Measurements from ENCODE around the gene TRPM2. TPM values are rescaled to one million over a fixed set of nuclear protein-coding genes. Genes with fewer than 3 reads are reported as not detected.

TRPM2 gene
- total and polyA plus RNA-seq, 7 experiments from 2014 or later, result 1.2 to 29.6 (median 2.0) TPM

DNA sequence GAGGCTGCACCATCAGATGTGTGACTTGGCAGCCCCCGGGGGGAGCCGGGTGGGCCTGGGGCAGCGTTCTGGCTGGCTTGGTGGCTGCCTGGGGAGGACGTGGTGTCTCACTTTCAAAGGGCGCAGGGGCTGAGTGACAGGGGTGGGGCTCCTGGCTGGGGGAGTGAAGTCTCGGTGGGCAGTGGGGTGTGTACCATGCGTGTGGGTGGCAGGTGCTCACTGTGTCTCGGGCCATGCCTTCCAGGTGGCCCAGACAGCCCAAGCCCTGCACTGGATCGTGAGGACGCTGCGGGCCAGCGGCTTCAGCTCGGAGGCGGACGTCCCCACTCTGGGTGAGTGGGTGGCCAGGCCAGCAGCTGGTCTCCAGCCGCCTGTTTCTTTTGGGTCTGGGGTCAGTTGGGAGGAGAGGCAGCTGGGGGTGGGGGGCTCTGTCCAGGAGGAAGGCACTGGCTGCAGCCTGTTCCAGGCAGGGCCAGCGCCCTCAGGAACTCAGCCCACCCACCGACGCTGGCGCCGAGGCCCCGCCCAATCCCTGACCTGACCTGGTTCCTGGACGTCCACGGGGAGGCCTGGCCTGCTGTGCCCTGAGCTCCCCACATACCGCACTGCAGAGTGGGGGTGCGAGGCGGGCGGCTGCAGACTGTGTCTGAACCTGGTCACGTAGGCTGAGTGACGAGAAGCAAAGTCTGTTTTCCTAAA lies 71.3 kb downstream of the TRPM2 start:
- H3K27ac Mint-ChIP-seq, result no peak overlapping the region
- intact Hi-C loops (cut with micrococcal nuclease), result loop anchor here in 1 of 2 donors (10.0 kb wide), 1 partner anchor 90 kb away; the partner anchor contains the start of gene CFAP410
- ATAC-seq (no peak), DNase-seq (no peak)
- H3K4me3 ChIP-seq (ENCODE audit: low read length), result no peak overlapping the region
- no peaks in the 10 kb centered on the region for H3K36me3 ChIP-seq (ENCODE audit: control insufficient read depth in 2 of 3, insufficient read depth in 3 of 3, low read length in 3 of 3)
- peaks cover 0 to 17% (median under 1%) of the 10 kb centered on the region in 5 donors for H3K36me3 Mint-ChIP-seq
- H3K9me3 Mint-ChIP-seq, result peaks cover 0 to 9% (median 3%) of the 10 kb centered on the region in 11 donors
- POLR2A ChIA-PET, result no interaction called here
- H3K9me3 ChIP-seq (ENCODE audit: control insufficient read depth in 2 of 3, low read length in 3 of 3), result peaks cover 0 to 1% (median 1%) of the 10 kb centered on the region in 3 experiments
- no peaks in the 10 kb centered on the region for H3K4me1 ChIP-seq (ENCODE audit: control insufficient read depth in 2 of 2, insufficient read depth in 2 of 2, low read length in 2 of 2)
- no peak overlapping the region for H3K27ac ChIP-seq (ENCODE audit: low read depth, low read length)
- H3K4me3 Mint-ChIP-seq, result no peak overlapping the region
- CTCF ChIA-PET, result no interaction called here
- no peaks in the 10 kb centered on the region for H3K27me3 ChIP-seq (ENCODE audit: control insufficient read depth in 2 of 2, insufficient read depth in 2 of 2, low read length in 2 of 2)
- H3K4me1 Mint-ChIP-seq, result peaks cover 0 to 6% (median 0%) of the 10 kb centered on the region in 7 donors
- no peaks in the 10 kb centered on the region for H3K27me3 Mint-ChIP-seq

DNA sequence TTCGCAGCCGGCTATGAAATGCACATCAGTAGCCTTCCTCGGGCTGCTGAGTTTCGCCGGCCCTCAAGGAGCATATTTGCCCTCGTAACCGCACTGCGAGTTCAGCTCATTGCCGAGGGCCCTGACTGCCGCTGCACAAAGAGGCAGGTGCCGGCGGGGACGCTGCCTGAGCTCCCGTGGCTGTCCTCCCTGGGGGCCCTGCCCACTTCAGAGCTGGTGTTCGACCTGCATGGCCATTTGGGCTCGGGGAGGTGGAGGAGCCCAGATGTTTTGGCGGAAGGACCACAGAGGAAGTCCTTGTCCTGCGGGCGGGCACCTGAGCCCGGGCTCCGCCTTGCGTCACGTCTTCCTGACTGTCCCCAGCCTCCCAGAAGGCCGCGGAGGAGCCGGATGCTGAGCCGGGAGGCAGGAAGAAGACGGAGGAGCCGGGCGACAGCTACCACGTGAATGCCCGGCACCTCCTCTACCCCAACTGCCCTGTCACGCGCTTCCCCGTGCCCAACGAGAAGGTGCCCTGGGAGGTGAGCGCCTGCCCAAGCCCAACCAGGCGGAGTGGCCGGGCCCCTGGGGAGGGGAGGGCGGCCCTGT lies 72.0 kb downstream of the TRPM2 start:
- ChIA-PET CTCF (no interaction called here), POLR2A (no interaction called here)
- Histone ChIP-seq H3K4me3 (ENCODE audit: low read length) (no peak overlapping the region), H3K27ac (ENCODE audit: low read depth, low read length) (no peak overlapping the region), H3K4me1 (ENCODE audit: control insufficient read depth in 2 of 2, insufficient read depth in 2 of 2, low read length in 2 of 2) (no peaks in the 10 kb centered on the region), H3K27me3 (ENCODE audit: control insufficient read depth in 2 of 2, insufficient read depth in 2 of 2, low read length in 2 of 2) (no peaks in the 10 kb centered on the region), H3K9me3 (ENCODE audit: control insufficient read depth in 2 of 3, low read length in 3 of 3) (peaks cover 0 to 6% (median 5%) of the 10 kb centered on the region in 3 experiments), H3K36me3 (ENCODE audit: control insufficient read depth in 2 of 3, insufficient read depth in 3 of 3, low read length in 3 of 3) (no peaks in the 10 kb centered on the region)
- peaks cover 0 to 15% (median 4%) of the 10 kb centered on the region in 5 donors for H3K36me3 Mint-ChIP-seq
- no peak for ATAC-seq
- H3K9me3 Mint-ChIP-seq, result peaks cover 0 to 14% (median 8%) of the 10 kb centered on the region in 11 donors
- intact Hi-C loops (cut with micrococcal nuclease), result loop anchor here in 1 of 2 donors (10.0 kb wide), 1 partner anchor 91 kb away; the partner anchor contains the start of gene CFAP410
- DNase-seq, result no peak
- H3K27ac Mint-ChIP-seq, result no peak overlapping the region
- H3K4me3 Mint-ChIP-seq, result peak overlapping the region in 1 of 10 donors; percentile 8
- peaks cover 0 to 6% (median 0%) of the 10 kb centered on the region in 7 donors for H3K4me1 Mint-ChIP-seq
- H3K27me3 Mint-ChIP-seq, result no peaks in the 10 kb centered on the region

DNA sequence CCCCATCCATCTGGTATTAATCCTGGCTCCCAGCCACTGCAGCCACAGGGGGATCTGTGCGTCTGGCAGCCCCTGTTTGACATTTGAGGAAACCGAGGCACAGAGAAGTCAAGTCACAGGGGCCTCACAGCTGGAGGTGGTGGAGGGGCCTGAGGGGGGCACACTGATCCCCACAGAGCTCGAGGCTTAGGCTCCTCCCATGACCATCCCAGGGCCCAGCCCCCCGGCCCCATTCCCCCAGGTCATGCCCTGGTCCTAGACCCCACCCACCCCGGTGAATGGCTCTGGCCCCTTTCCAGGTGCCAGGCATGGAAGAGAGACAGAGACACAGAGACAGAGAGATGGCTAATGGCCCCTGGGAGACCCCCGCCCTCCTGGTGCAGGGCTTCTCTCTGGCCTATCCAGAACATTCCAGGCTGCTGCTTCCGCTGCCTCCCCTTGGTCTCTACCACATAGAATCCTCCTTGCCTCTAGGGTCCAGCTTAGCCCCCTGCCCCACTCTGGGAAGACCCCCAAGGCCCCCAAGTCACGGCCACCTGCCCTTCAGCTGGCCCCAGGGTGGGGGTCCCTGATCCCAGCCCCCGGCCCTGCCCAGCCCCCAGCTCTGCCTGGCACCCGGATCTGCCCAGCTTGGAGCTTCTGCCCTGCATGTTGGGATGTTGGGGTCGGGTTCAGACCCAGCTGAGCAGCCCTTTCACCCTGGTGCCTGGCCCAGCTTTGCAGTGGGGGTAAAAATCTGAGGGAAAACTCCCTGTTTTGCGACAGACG lies 72.7 kb downstream of the TRPM2 start:
- Histone ChIP-seq H3K4me3 (ENCODE audit: low read length) (no peak overlapping the region), H3K27ac (ENCODE audit: low read depth, low read length) (no peak overlapping the region), H3K4me1 (ENCODE audit: control insufficient read depth in 2 of 2, insufficient read depth in 2 of 2, low read length in 2 of 2) (no peaks in the 10 kb centered on the region), H3K27me3 (ENCODE audit: control insufficient read depth in 2 of 2, insufficient read depth in 2 of 2, low read length in 2 of 2) (no peaks in the 10 kb centered on the region), H3K36me3 (ENCODE audit: control insufficient read depth in 2 of 3, insufficient read depth in 3 of 3, low read length in 3 of 3) (no peaks in the 10 kb centered on the region), H3K9me3 (ENCODE audit: control insufficient read depth in 2 of 3, low read length in 3 of 3) (peaks cover 0 to 6% (median 5%) of the 10 kb centered on the region in 3 experiments)
- DNase-seq (no peak), ATAC-seq (no peak)
- peaks cover 0 to 19% (median 11%) of the 10 kb centered on the region in 11 donors for H3K9me3 Mint-ChIP-seq
- H3K27ac Mint-ChIP-seq, result no peak overlapping the region
- CTCF ChIA-PET, result no interaction called here
- no peak overlapping the region for H3K4me3 Mint-ChIP-seq
- no peaks in the 10 kb centered on the region for H3K27me3 Mint-ChIP-seq
- intact Hi-C loops (cut with micrococcal nuclease), result loop anchor here in 1 of 2 donors (10.0 kb wide), 1 partner anchor 91 kb away; the partner anchor contains the start of gene CFAP410
- H3K36me3 Mint-ChIP-seq, result peaks cover 0 to 17% (median 4%) of the 10 kb centered on the region in 5 donors
- POLR2A ChIA-PET, result no interaction called here
- peaks cover 0 to 6% (median 0%) of the 10 kb centered on the region in 7 donors for H3K4me1 Mint-ChIP-seq

DNA sequence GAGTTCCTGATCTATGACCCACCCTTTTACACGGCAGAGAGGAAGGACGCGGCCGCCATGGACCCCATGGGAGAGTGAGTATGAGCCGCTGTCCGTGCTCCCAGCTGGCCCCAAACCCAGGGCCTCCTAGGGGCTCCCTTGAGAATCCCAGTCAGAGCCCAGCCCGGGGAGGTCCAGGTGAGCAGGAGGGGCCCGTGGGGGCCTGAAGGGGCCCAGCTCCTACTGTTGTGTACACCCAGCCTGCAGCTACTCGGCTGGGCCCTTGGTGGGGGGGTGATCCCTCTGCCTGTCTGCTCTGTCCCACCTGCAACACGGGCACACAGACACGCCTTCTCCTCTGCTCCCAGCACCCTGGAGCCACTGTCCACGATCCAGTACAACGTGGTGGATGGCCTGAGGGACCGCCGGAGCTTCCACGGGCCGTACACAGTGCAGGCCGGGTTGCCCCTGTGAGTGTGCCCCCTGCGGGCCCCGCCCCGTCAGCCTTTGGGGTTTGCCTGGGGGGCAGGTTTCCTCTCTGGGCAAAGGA lies 73.3 kb downstream of the TRPM2 start:
- Histone ChIP-seq H3K9me3 (ENCODE audit: control insufficient read depth in 2 of 3, low read length in 3 of 3) (peaks cover 0 to 6% (median 5%) of the 10 kb centered on the region in 3 experiments), H3K4me3 (ENCODE audit: low read length) (no peak overlapping the region), H3K36me3 (ENCODE audit: control insufficient read depth in 2 of 3, insufficient read depth in 3 of 3, low read length in 3 of 3) (no peaks in the 10 kb centered on the region), H3K27ac (ENCODE audit: low read depth, low read length) (no peak overlapping the region), H3K27me3 (ENCODE audit: control insufficient read depth in 2 of 2, insufficient read depth in 2 of 2, low read length in 2 of 2) (no peaks in the 10 kb centered on the region), H3K4me1 (ENCODE audit: control insufficient read depth in 2 of 2, insufficient read depth in 2 of 2, low read length in 2 of 2) (no peaks in the 10 kb centered on the region)
- ATAC-seq, result no peak
- ChIA-PET POLR2A (no interaction called here), CTCF (no interaction called here)
- Mint-ChIP-seq H3K27ac (no peak overlapping the region), H3K4me1 (peaks cover 0 to 6% (median 0%) of the 10 kb centered on the region in 7 donors), H3K36me3 (peaks cover 0 to 21% (median 6%) of the 10 kb centered on the region in 5 donors), H3K4me3 (no peak overlapping the region), H3K9me3 (peaks cover 0 to 25% (median 14%) of the 10 kb centered on the region in 11 donors), H3K27me3 (no peaks in the 10 kb centered on the region)
- intact Hi-C loops (cut with micrococcal nuclease), result loop anchor here in 1 of 2 donors (10.0 kb wide), 1 partner anchor 92 kb away; the partner anchor contains the start of gene CFAP410
- no peak for DNase-seq

DNA sequence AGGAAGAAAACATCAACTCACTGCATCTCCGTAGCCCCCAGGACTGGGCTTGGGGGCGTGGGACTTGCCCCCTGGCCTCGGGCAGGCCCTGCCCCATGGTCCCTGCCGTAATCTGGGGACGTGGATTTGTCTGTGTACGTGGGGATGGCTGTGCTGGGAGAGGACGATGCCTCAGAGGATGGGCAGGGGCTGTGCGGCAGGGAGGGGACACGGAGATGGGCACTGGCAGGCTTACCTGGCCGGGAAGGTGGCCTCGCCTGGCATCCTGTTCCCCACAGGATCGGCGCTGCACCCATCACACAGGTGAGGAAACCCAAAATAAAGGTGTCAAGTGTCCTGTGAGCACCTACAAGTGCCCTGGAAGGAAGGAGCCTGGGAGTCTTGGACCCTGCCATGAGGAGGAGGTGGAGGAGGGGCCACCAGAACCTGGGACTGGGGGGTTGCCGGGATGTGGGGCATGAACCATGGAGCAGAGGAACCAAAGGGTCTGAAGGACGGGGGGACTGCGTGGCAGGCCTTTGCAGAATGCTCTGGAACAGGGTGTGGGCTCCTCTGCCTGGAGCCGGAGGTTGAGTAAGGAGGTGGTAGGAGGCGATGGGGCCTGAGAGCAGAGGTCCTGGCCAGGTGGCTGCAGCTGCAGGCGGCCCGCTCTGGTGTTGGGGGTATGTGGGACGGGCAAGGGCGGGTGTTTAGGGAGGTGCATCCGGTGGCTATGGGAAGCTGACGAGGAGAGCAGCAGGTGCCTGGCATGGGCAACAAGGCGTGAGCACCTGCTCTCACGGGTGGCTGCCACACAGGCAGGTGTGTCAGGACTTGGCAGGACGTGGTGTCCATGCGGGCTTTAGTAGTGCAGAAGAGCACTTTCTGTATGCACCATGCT lies 74.1 kb downstream of the TRPM2 start:
- no peaks in the 10 kb centered on the region for H3K36me3 ChIP-seq (ENCODE audit: control insufficient read depth in 2 of 3, insufficient read depth in 3 of 3, low read length in 3 of 3)
- H3K9me3 ChIP-seq (ENCODE audit: control insufficient read depth in 2 of 3, low read length in 3 of 3), result peaks cover 0 to 6% (median 5%) of the 10 kb centered on the region in 3 experiments
- ChIA-PET POLR2A (no interaction called here), CTCF (no interaction called here)
- no peak overlapping the region for H3K27ac ChIP-seq (ENCODE audit: low read depth, low read length)
- intact Hi-C loops (cut with micrococcal nuclease), result loop anchor here (1.0 to 10.0 kb wide), 2 partner anchors 28 to 93 kb away; partner anchors contain the start of genes LRRC3 (in 2 of the 2) and CFAP410 (in 1 of the 2)
- H3K27me3 ChIP-seq (ENCODE audit: control insufficient read depth in 2 of 2, insufficient read depth in 2 of 2, low read length in 2 of 2), result no peaks in the 10 kb centered on the region
- H3K4me1 ChIP-seq (ENCODE audit: control insufficient read depth in 2 of 2, insufficient read depth in 2 of 2, low read length in 2 of 2), result no peaks in the 10 kb centered on the region
- Mint-ChIP-seq H3K27ac (no peak overlapping the region), H3K9me3 (peaks cover 0 to 32% (median 18%) of the 10 kb centered on the region in 11 donors), H3K4me3 (no peak overlapping the region), H3K36me3 (peaks cover 0 to 23% (median 13%) of the 10 kb centered on the region in 5 donors), H3K27me3 (no peaks in the 10 kb centered on the region), H3K4me1 (peaks cover 0 to 6% (median 0%) of the 10 kb centered on the region in 7 donors)
- DNase-seq, result no peak
- no peak overlapping the region for H3K4me3 ChIP-seq (ENCODE audit: low read length)
- ATAC-seq, result no peak
